Measurements from ENCODE around the gene UPF2.
"Not testable (repeated sequence)": the region's sequence is repeated elsewhere in the genome, so short reads cannot be mapped to it uniquely, and the experiment has no call there.

UPF2 gene

DNA sequence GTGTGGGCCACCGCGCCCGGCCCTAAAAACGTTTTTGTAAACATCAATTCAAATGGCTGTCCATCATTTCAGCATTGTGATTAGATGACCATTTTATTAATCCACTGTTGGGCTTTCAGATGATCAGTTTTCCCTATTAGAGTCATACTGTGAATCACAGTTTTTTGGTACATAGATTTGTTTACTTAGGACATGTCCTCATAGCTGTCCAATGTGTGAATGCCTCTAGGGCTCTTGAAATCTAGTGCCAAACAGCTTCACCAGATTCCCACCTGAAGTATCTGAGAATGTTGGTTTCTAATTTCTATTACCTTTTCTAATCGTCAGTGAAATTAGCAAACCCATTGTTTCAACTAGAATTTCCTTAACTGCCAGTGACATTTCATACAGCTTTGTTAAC lies 66.8 kb downstream of the UPF2 start:
- DNase-seq, result no peak
- Mint-ChIP-seq H3K9me3 (no peaks in the 10 kb centered on the region), H3K27ac (no peak overlapping the region), H3K4me3 (no peak overlapping the region), H3K4me1 (peaks cover 8% of the 10 kb centered on the region), H3K27me3 (no peaks in the 10 kb centered on the region), H3K36me3 (peaks cover 55% of the 10 kb centered on the region)
- CTCF ChIA-PET, result interaction anchor here (1.2 kb wide), 1 partner anchor 11 kb away, joined by 6 read pairs; no protein-coding TSS in a partner anchor

DNA sequence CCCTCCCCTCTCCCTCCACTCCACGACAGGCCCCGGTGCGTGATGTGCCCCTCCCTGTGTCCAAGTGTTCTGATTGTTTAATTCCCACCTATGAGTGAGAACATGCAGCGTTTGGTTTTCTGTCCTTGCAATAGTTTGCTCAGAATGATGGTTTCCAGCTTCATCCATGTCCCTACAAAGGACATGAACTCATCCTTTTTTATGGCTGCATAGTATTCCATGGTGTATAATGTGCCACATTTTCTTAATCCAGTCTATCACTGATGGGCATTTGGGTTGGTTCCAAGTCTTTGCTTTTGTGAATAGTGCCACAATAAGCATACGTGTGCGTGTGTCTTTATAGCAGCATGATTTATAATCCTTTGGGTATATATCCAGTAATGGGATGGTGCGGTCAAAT lies 70.1 kb downstream of the UPF2 start:
- peaks cover 46% of the 10 kb centered on the region for H3K36me3 Mint-ChIP-seq
- H3K27me3 Mint-ChIP-seq, CTCF ChIA-PET, H3K4me3 Mint-ChIP-seq, H3K4me1 Mint-ChIP-seq, H3K27ac Mint-ChIP-seq, DNase-seq, H3K9me3 Mint-ChIP-seq: not testable (repeated sequence)

- Mint-ChIP-seq H3K4me1 (no peaks in the 10 kb centered on the region), H3K36me3 (peaks cover 59% of the 10 kb centered on the region), H3K9me3 (peaks cover 9% of the 10 kb centered on the region), H3K4me3 (no peak overlapping the region), H3K27ac (no peak overlapping the region), H3K27me3 (no peaks in the 10 kb centered on the region)
- CTCF ChIA-PET, result no interaction called here
- DNase-seq, result no peak
These were observed 80.4 kb downstream of the UPF2 start for GRCh38 chr10:11962176-11962575.

- H3K27ac Mint-ChIP-seq, result no peak overlapping the region
- H3K4me1 Mint-ChIP-seq, result no peaks in the 10 kb centered on the region
- peaks cover 58% of the 10 kb centered on the region for H3K36me3 Mint-ChIP-seq
- H3K9me3 Mint-ChIP-seq, result peaks cover 7% of the 10 kb centered on the region
- no peak overlapping the region for H3K4me3 Mint-ChIP-seq
- no peaks in the 10 kb centered on the region for H3K27me3 Mint-ChIP-seq
- no peak for DNase-seq
- CTCF ChIA-PET, result no interaction called here
These were observed 80.8 kb downstream of the UPF2 start for GRCh38 chr10:11961771-11962170.

GRCh38 chr10:11959966-11960365 lies 82.6 kb downstream of the UPF2 start:
- Mint-ChIP-seq H3K4me3 (no peak overlapping the region), H3K36me3 (peaks cover 62% of the 10 kb centered on the region), H3K27me3 (no peaks in the 10 kb centered on the region), H3K4me1 (no peaks in the 10 kb centered on the region), H3K9me3 (no peaks in the 10 kb centered on the region), H3K27ac (no peak overlapping the region)
- no peak for DNase-seq
- CTCF ChIA-PET, result interaction anchor here (1.0 kb wide), 1 partner anchor 27 kb away, joined by 3 read pairs; no protein-coding TSS in a partner anchor

GRCh38 chr10:11958956-11959355 lies 83.7 kb downstream of the UPF2 start:
- Mint-ChIP-seq H3K4me3 (no peak overlapping the region), H3K36me3 (peaks cover 59% of the 10 kb centered on the region), H3K27me3 (no peaks in the 10 kb centered on the region), H3K27ac (no peak overlapping the region), H3K9me3 (no peaks in the 10 kb centered on the region), H3K4me1 (no peaks in the 10 kb centered on the region)
- no peak for DNase-seq
- CTCF ChIA-PET, result no interaction called here

- H3K27ac Mint-ChIP-seq, result no peak overlapping the region
- peaks cover 9% of the 10 kb centered on the region for H3K4me1 Mint-ChIP-seq
- no peaks in the 10 kb centered on the region for H3K9me3 Mint-ChIP-seq
- CTCF ChIA-PET, result interaction anchor here (1.5 kb wide), 1 partner anchor 9 kb away, joined by 5 read pairs; no protein-coding TSS in a partner anchor
- no peak for DNase-seq
- peaks cover 37% of the 10 kb centered on the region for H3K36me3 Mint-ChIP-seq
- H3K4me3 Mint-ChIP-seq, result no peak overlapping the region
- H3K27me3 Mint-ChIP-seq, result no peaks in the 10 kb centered on the region
These were observed 90.9 kb downstream of the UPF2 start for GRCh38 chr10:11951695-11952094.

- no peak for DNase-seq
- CTCF ChIA-PET, result interaction anchor here (1.0 to 1.5 kb wide), 2 partner anchors 7 to 36 kb away, joined by 3 to 5 read pairs; no protein-coding TSS in a partner anchor
- Mint-ChIP-seq H3K36me3 (peaks cover 29% of the 10 kb centered on the region), H3K27me3 (no peaks in the 10 kb centered on the region), H3K4me1 (peaks cover 9% of the 10 kb centered on the region), H3K9me3 (no peaks in the 10 kb centered on the region), H3K27ac (no peak overlapping the region), H3K4me3 (no peak overlapping the region)
These were observed 92.1 kb downstream of the UPF2 start for GRCh38 chr10:11950325-11951018.

GRCh38 chr10:11949152-11949551 lies 93.5 kb downstream of the UPF2 start:
- H3K27ac Mint-ChIP-seq, result no peak overlapping the region

DNA sequence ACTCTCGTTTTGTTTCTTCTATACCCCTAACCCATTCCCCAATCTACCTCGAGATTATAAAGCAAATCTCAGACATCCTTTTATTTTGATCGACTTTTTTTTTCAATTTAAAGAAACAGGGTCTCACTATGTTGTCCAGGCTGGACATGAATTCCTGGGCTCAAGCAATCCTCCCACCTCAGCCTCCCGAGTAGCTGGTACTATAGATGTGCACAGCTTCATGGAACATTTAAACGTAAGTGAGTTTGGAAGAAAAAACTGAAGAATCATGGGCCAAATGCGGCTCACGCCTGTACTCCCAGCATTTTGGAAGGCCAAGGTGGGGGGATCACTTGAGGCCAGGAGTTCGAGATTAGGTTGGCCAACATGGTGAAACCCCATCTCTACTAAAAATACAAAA lies 96.0 kb downstream of the UPF2 start:
- Mint-ChIP-seq H3K9me3 (no peaks in the 10 kb centered on the region), H3K4me1 (peaks cover 9% of the 10 kb centered on the region), H3K27ac (no peak overlapping the region), H3K27me3 (no peaks in the 10 kb centered on the region), H3K36me3 (peaks cover 37% of the 10 kb centered on the region), H3K4me3 (no peak overlapping the region)
- CTCF ChIA-PET, result interaction anchor here (1.2 kb wide), 1 partner anchor 8 kb away, joined by 3 read pairs; no protein-coding TSS in a partner anchor
- no peak for DNase-seq

More at GRCh38 chr10:11949152-11949551, 93.5 kb downstream of the UPF2 start:
- no peak for DNase-seq
- Mint-ChIP-seq H3K4me3 (no peak overlapping the region), H3K9me3 (no peaks in the 10 kb centered on the region), H3K27me3 (no peaks in the 10 kb centered on the region), H3K4me1 (peaks cover 9% of the 10 kb centered on the region), H3K36me3 (peaks cover 29% of the 10 kb centered on the region)
- CTCF ChIA-PET, result interaction anchor here (1.0 kb wide), 1 partner anchor 37 kb away, joined by 3 read pairs; no protein-coding TSS in a partner anchor

- no peak for DNase-seq
- Mint-ChIP-seq H3K9me3 (no peaks in the 10 kb centered on the region), H3K27ac (no peak overlapping the region), H3K27me3 (no peaks in the 10 kb centered on the region), H3K4me3 (no peak overlapping the region), H3K4me1 (no peaks in the 10 kb centered on the region), H3K36me3 (peaks cover 24% of the 10 kb centered on the region)
- CTCF ChIA-PET, result no interaction called here
These were observed 106.0 kb downstream of the UPF2 start for GRCh38 chr10:11936389-11937152.

DNA sequence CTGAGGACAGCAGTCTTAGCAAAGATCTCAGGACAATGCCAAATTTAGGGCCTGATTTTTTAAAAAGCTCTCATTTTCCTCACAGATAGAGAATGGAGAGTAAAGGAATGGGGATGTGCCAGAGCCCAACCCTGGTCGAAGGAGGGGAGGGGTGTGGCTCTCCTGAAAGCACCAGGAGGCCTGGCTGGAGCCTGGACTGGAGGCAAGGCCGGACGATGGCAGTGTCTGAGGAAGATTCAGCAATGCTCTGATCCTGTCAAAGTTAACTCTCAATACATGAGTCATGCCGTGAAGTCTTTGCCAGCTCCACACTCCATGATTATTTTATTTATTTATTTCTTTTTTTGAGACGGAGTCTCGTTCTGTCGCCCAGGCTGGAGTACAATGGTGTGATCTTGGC lies 108.3 kb downstream of the UPF2 start:
- no peak overlapping the region for H3K4me3 Mint-ChIP-seq
- CTCF ChIA-PET, result no interaction called here
- no peaks in the 10 kb centered on the region for H3K27me3 Mint-ChIP-seq
- peaks cover 41% of the 10 kb centered on the region for H3K36me3 Mint-ChIP-seq
- no peak for DNase-seq
- no peak overlapping the region for H3K27ac Mint-ChIP-seq
- no peaks in the 10 kb centered on the region for H3K9me3 Mint-ChIP-seq
- H3K4me1 Mint-ChIP-seq, result no peaks in the 10 kb centered on the region

DNA sequence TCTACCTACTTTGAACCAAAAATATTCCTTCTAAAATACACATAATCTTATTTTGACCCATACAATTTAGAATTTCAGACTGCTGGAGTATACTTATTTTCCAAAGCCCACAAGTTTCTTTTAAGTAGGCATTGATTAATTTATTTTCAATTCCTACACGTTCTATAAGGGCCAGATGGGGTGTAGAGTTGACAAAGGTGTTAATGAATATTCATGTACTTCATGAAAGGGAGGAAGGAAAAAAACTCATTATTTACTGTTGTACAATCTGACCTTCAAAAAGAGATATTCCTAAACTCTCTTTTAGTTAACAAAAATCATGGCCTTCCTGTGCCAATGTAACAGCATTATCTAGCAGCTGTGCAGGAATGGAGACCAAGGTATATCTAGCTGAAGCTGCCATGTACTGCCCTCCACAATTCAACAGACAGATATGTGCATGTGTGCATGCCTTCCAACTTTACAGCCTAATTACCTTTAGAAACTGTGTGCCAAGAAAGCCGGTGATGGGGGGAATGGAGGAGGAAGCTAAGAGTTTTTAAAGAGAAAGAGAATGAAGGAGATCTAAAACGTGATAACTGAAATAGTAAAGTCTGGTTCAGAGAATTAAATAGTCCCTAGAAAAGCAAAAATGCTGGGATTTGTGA lies 108.9 kb downstream of the UPF2 start:
- H3K4me3 Mint-ChIP-seq, result no peak overlapping the region
- peaks cover 47% of the 10 kb centered on the region for H3K36me3 Mint-ChIP-seq
- DNase-seq, result no peak
- CTCF ChIA-PET, result no interaction called here
- no peaks in the 10 kb centered on the region for H3K27me3 Mint-ChIP-seq
- H3K4me1 Mint-ChIP-seq, result no peaks in the 10 kb centered on the region
- no peak overlapping the region for H3K27ac Mint-ChIP-seq
- H3K9me3 Mint-ChIP-seq, result no peaks in the 10 kb centered on the region

DNA sequence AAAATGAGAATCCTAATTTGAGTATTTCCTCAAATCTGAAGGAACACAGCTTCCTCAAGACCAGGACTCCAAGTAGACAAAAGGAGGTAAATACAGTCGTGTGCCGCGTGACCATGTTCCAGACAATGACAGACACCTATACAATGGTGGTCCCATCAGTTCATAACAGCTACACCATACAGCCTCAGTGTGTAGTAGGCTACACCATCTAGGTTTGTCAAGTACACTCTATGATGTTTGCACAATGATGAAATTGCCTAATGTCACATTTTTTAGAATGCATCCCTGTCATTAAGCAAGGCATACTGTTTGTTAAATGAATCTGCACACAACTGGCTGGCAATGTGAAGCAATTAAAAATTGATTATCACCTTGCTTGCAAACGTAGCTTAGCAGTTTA lies 111.6 kb downstream of the UPF2 start:
- CTCF ChIA-PET, result no interaction called here
- DNase-seq, result no peak
- no peaks in the 10 kb centered on the region for H3K9me3 Mint-ChIP-seq
- no peaks in the 10 kb centered on the region for H3K27me3 Mint-ChIP-seq
- H3K36me3 Mint-ChIP-seq, result peaks cover 56% of the 10 kb centered on the region
- H3K4me3 Mint-ChIP-seq, result no peak overlapping the region
- no peak overlapping the region for H3K27ac Mint-ChIP-seq
- no peaks in the 10 kb centered on the region for H3K4me1 Mint-ChIP-seq
